ENCODE data around the gene TRIM16. TPM values are rescaled to one million over a fixed set of nuclear protein-coding genes. Genes with fewer than 3 reads are reported as not detected.
"Not testable (repeated sequence)": the region's sequence is repeated elsewhere in the genome, so short reads cannot be mapped to it uniquely, and the experiment has no call there.

Gene TRIM16
- total RNA-seq, 1 experiment from 2014 or later: 243 TPM

- H3K9me3 ChIP-seq (ENCODE audit: insufficient read depth, low read depth); H3K79me2 ChIP-seq (ENCODE audit: low read depth); H3F3A ChIP-seq (ENCODE audit: insufficient read depth, low read depth); H3K9me2 ChIP-seq (ENCODE audit: insufficient read depth); DNase-seq; H3K4me3 ChIP-seq; H3K4me2 ChIP-seq; POLR2A ChIA-PET (ENCODE audit: unreplicated experiment); H3K27me3 ChIP-seq (ENCODE audit: insufficient read depth, low read depth); H3K4me1 ChIP-seq (replicated peaks; ENCODE audit: insufficient read depth); H3K36me3 ChIP-seq (ENCODE audit: low read depth); intact Hi-C loops (cut with micrococcal nuclease; ENCODE audit: unreplicated experiment); H4K20me1 ChIP-seq (ENCODE audit: insufficient read depth); BruUV-seq (replicated peaks); CTCF ChIA-PET; H2AFZ ChIP-seq; H3K27ac ChIP-seq: not testable (repeated sequence)
Observed at GRCh38 chr17:15616828-15617227, 67.3 kb downstream of the TRIM16 start.

GRCh38 chr17:15615850-15616249 is 68.3 kb downstream of the TRIM16 start:
- BruUV-seq (replicated peaks); H3K9me2 ChIP-seq (ENCODE audit: insufficient read depth); H3K4me1 ChIP-seq (replicated peaks; ENCODE audit: insufficient read depth); H3K36me3 ChIP-seq (ENCODE audit: low read depth); intact Hi-C loops (cut with micrococcal nuclease; ENCODE audit: unreplicated experiment); H3K4me2 ChIP-seq; H3K9me3 ChIP-seq (ENCODE audit: insufficient read depth, low read depth); CTCF ChIA-PET; H3K27ac ChIP-seq; H3K4me3 ChIP-seq; H2AFZ ChIP-seq; H3K79me2 ChIP-seq (ENCODE audit: low read depth); H3K27me3 ChIP-seq (ENCODE audit: insufficient read depth, low read depth); POLR2A ChIA-PET (ENCODE audit: unreplicated experiment); H3F3A ChIP-seq (ENCODE audit: insufficient read depth, low read depth); DNase-seq; H4K20me1 ChIP-seq (ENCODE audit: insufficient read depth): not testable (repeated sequence)

- DNase-seq; H3K27ac ChIP-seq; POLR2A ChIA-PET (ENCODE audit: unreplicated experiment); H3K9me2 ChIP-seq (ENCODE audit: insufficient read depth); CTCF ChIA-PET; H3K27me3 ChIP-seq (ENCODE audit: insufficient read depth, low read depth); H2AFZ ChIP-seq; H3K4me1 ChIP-seq (replicated peaks; ENCODE audit: insufficient read depth); H3F3A ChIP-seq (ENCODE audit: insufficient read depth, low read depth); H3K79me2 ChIP-seq (ENCODE audit: low read depth); H4K20me1 ChIP-seq (ENCODE audit: insufficient read depth); H3K36me3 ChIP-seq (ENCODE audit: low read depth); H3K9me3 ChIP-seq (ENCODE audit: insufficient read depth, low read depth); H3K4me3 ChIP-seq; H3K4me2 ChIP-seq; BruUV-seq (replicated peaks); intact Hi-C loops (cut with micrococcal nuclease; ENCODE audit: unreplicated experiment): not testable (repeated sequence)
Observed at GRCh38 chr17:15613111-15613510, 71.0 kb downstream of the TRIM16 start.

GRCh38 chr17:15592960-15593359 is 91.2 kb downstream of the TRIM16 start:
- H3K4me2 ChIP-seq; BruUV-seq (replicated peaks); intact Hi-C loops (cut with micrococcal nuclease; ENCODE audit: unreplicated experiment): not testable (repeated sequence)

GRCh38 chr17:15591986-15592385 is 92.1 kb downstream of the TRIM16 start:
- H3K36me3 ChIP-seq (ENCODE audit: low read depth); DNase-seq; CTCF ChIA-PET; POLR2A ChIA-PET (ENCODE audit: unreplicated experiment); BruUV-seq (replicated peaks); H3K4me1 ChIP-seq (replicated peaks; ENCODE audit: insufficient read depth); H2AFZ ChIP-seq; H3K27ac ChIP-seq; H3K9me3 ChIP-seq (ENCODE audit: insufficient read depth, low read depth); H3K4me3 ChIP-seq; H3F3A ChIP-seq (ENCODE audit: insufficient read depth, low read depth); H3K4me2 ChIP-seq; H3K9me2 ChIP-seq (ENCODE audit: insufficient read depth); H3K79me2 ChIP-seq (ENCODE audit: low read depth); H4K20me1 ChIP-seq (ENCODE audit: insufficient read depth); H3K27me3 ChIP-seq (ENCODE audit: insufficient read depth, low read depth); intact Hi-C loops (cut with micrococcal nuclease; ENCODE audit: unreplicated experiment): not testable (repeated sequence)

More at GRCh38 chr17:15592960-15593359, 91.2 kb downstream of the TRIM16 start:
- H3K4me1 ChIP-seq (replicated peaks; ENCODE audit: insufficient read depth); H4K20me1 ChIP-seq (ENCODE audit: insufficient read depth); H3K27ac ChIP-seq; H3K79me2 ChIP-seq (ENCODE audit: low read depth); H3K36me3 ChIP-seq (ENCODE audit: low read depth); DNase-seq; H3K27me3 ChIP-seq (ENCODE audit: insufficient read depth, low read depth); H2AFZ ChIP-seq; H3K9me2 ChIP-seq (ENCODE audit: insufficient read depth); H3F3A ChIP-seq (ENCODE audit: insufficient read depth, low read depth); POLR2A ChIA-PET (ENCODE audit: unreplicated experiment); H3K9me3 ChIP-seq (ENCODE audit: insufficient read depth, low read depth); H3K4me3 ChIP-seq; CTCF ChIA-PET: not testable (repeated sequence)

GRCh38 chr17:15590844-15591243 is 93.3 kb downstream of the TRIM16 start:
- POLR2A ChIA-PET (ENCODE audit: unreplicated experiment); H3K9me3 ChIP-seq (ENCODE audit: insufficient read depth, low read depth); H2AFZ ChIP-seq; H3K4me1 ChIP-seq (replicated peaks; ENCODE audit: insufficient read depth); BruUV-seq (replicated peaks); H3K27me3 ChIP-seq (ENCODE audit: insufficient read depth, low read depth); H3K4me3 ChIP-seq; H3K9me2 ChIP-seq (ENCODE audit: insufficient read depth); H3K27ac ChIP-seq; H4K20me1 ChIP-seq (ENCODE audit: insufficient read depth); intact Hi-C loops (cut with micrococcal nuclease; ENCODE audit: unreplicated experiment); H3K79me2 ChIP-seq (ENCODE audit: low read depth); DNase-seq; H3F3A ChIP-seq (ENCODE audit: insufficient read depth, low read depth); H3K36me3 ChIP-seq (ENCODE audit: low read depth); H3K4me2 ChIP-seq; CTCF ChIA-PET: not testable (repeated sequence)

- BruUV-seq (replicated peaks); H4K20me1 ChIP-seq (ENCODE audit: insufficient read depth); CTCF ChIA-PET: not testable (repeated sequence)
Observed at GRCh38 chr17:15589544-15590536, 94.3 kb downstream of the TRIM16 start.

More at GRCh38 chr17:15589544-15590536, 94.3 kb downstream of the TRIM16 start:
- H3K27me3 ChIP-seq (ENCODE audit: insufficient read depth, low read depth); intact Hi-C loops (cut with micrococcal nuclease; ENCODE audit: unreplicated experiment); H3F3A ChIP-seq (ENCODE audit: insufficient read depth, low read depth); H2AFZ ChIP-seq; H3K79me2 ChIP-seq (ENCODE audit: low read depth); H3K27ac ChIP-seq; H3K4me3 ChIP-seq; H3K36me3 ChIP-seq (ENCODE audit: low read depth); H3K9me2 ChIP-seq (ENCODE audit: insufficient read depth); H3K4me1 ChIP-seq (replicated peaks; ENCODE audit: insufficient read depth); H3K9me3 ChIP-seq (ENCODE audit: insufficient read depth, low read depth); H3K4me2 ChIP-seq; POLR2A ChIA-PET (ENCODE audit: unreplicated experiment); DNase-seq: not testable (repeated sequence)

All from PC-9 (cell line).